ENCODE results near the gene TEX54.

DNA sequence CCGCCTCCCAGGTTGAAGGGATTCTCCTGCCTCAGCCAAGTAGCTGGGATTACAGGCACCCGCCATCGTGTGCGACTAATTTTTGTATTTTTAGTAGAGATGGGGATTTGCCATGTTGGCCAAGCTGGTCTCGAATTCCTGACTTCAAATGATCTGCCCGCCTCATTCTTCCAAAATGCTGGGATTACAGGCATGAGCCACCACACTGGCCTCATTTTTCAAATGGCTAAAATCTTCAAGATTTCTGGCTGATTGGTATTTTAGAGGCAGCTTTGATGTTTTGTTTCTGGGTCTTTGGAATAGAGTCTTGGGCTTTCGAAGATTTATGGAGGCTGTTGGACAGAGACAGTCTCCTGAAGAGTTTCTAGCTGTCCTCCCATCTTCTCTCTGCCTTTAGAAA, 42.2 kb upstream of the TEX54 start:
- TF ChIP-seq, protein P1, sequence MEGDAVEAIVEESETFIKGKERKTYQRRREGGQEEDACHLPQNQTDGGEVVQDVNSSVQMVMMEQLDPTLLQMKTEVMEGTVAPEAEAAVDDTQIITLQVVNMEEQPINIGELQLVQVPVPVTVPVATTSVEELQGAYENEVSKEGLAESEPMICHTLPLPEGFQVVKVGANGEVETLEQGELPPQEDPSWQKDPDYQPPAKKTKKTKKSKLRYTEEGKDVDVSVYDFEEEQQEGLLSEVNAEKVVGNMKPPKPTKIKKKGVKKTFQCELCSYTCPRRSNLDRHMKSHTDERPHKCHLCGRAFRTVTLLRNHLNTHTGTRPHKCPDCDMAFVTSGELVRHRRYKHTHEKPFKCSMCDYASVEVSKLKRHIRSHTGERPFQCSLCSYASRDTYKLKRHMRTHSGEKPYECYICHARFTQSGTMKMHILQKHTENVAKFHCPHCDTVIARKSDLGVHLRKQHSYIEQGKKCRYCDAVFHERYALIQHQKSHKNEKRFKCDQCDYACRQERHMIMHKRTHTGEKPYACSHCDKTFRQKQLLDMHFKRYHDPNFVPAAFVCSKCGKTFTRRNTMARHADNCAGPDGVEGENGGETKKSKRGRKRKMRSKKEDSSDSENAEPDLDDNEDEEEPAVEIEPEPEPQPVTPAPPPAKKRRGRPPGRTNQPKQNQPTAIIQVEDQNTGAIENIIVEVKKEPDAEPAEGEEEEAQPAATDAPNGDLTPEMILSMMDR (IDR thresholded peaks at IDR 0.05): no peak
- TF ChIP-seq POLR2A (IDR thresholded peaks at IDR 0.05): no peak
